Measurements from ENCODE around the gene FFAR4. TPM values are rescaled to one million over a fixed set of nuclear protein-coding genes. Genes with fewer than 3 reads are reported as not detected.

Gene FFAR4
- total and polyA plus RNA-seq, 2 of the 4 experiments (the other 2 are of a cell fraction) = not detected

DNA sequence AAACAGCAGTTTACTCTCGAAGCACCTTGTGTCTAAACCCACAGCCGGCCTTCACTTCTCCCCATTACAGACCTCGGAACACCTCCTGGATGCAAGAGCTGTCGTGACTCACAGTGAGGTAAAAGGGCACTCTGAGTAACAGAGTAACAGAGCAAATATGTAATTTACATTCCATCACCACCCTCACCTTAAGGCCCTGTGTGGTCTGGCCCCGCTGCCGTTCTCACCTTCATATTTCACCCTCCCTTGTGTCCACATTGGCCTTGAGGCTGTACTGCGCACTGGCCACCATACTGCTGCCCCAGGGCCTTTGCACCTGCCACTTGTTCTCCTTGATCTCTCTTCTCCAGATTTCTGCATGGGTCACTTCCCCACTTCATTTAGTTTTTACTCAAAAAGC is 12.6 kb downstream of the FFAR4 start:
- no peak overlapping the region for H2BK5ac ChIP-seq (ENCODE audit: low read depth, low read length, poor library complexity, severe bottlenecking)
- CTCF ChIA-PET = no interaction called here
- no peak overlapping the region for H2BK20ac ChIP-seq (ENCODE audit: low read depth, low read length)
- H3K14ac ChIP-seq (replicated peaks; ENCODE audit: low read depth, low read length) = no peak overlapping the region
- H3K4me3 ChIP-seq (ENCODE audit: insufficient read depth, low read depth, low read length) = no peak overlapping the region
- no peak overlapping the region for H3K18ac ChIP-seq (ENCODE audit: low read depth, low read length)
- 59% methylated on average over 3 of the region's 7 CpGs; no CpG with 5 or more reads in 1 of the 2 experiments for WGBS, 2 experiments (ENCODE audit: extremely low coverage in 2 of 2, insufficient read length in 1 of 2)
- no peak overlapping the region for H2AFZ ChIP-seq (replicated peaks; ENCODE audit: low read length, poor library complexity)
- no peak overlapping the region for H4K91ac ChIP-seq (ENCODE audit: insufficient read depth, low read depth, low read length)
- TF ChIP-seq BHLHE40 (IDR thresholded peaks at IDR 0.05; ENCODE audit: low read depth, low read length) (no peak), RFX5 (IDR thresholded peaks at IDR 0.05; ENCODE audit: low read depth, low read length) (no peak), MXI1 (IDR thresholded peaks at IDR 0.05; ENCODE audit: borderline replicate concordance, low read depth, low read length) (no peak), RAD21 (IDR thresholded peaks at IDR 0.05; ENCODE audit: low read length) (no peak), CHD1 (IDR thresholded peaks at IDR 0.05; ENCODE audit: low read depth, low read length) (no peak), MAFK (IDR thresholded peaks at IDR 0.05; ENCODE audit: low read depth, low read length) (no peak), SMC3 (IDR thresholded peaks at IDR 0.05; ENCODE audit: low read depth, low read length) (no peak), FOS (IDR thresholded peaks at IDR 0.05; ENCODE audit: low read depth, low read length) (no peak), POLR2A (IDR thresholded peaks at IDR 0.05; ENCODE audit: low read depth, low read length) (no peak)
- TF ChIP-seq, protein P1, sequence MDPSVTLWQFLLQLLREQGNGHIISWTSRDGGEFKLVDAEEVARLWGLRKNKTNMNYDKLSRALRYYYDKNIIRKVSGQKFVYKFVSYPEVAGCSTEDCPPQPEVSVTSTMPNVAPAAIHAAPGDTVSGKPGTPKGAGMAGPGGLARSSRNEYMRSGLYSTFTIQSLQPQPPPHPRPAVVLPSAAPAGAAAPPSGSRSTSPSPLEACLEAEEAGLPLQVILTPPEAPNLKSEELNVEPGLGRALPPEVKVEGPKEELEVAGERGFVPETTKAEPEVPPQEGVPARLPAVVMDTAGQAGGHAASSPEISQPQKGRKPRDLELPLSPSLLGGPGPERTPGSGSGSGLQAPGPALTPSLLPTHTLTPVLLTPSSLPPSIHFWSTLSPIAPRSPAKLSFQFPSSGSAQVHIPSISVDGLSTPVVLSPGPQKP (IDR thresholded peaks at IDR 0.05; ENCODE audit: borderline replicate concordance, low read depth, low read length) = no peak
- TF ChIP-seq, protein P2, sequence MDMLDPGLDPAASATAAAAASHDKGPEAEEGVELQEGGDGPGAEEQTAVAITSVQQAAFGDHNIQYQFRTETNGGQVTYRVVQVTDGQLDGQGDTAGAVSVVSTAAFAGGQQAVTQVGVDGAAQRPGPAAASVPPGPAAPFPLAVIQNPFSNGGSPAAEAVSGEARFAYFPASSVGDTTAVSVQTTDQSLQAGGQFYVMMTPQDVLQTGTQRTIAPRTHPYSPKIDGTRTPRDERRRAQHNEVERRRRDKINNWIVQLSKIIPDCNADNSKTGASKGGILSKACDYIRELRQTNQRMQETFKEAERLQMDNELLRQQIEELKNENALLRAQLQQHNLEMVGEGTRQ (IDR thresholded peaks at IDR 0.05; ENCODE audit: low read depth, low read length) = no peak
- no peak overlapping the region for H4K5ac ChIP-seq (ENCODE audit: low read depth, low read length)
- no peak overlapping the region for H3K4ac ChIP-seq (ENCODE audit: low read depth, low read length)
- H3K9me1 ChIP-seq (ENCODE audit: insufficient read depth, low read length) = no peaks in the 10 kb centered on the region
- peaks cover 26% of the 10 kb centered on the region for H3K27me3 ChIP-seq (ENCODE audit: control insufficient read depth, insufficient read depth, low read length)
- no peaks in the 10 kb centered on the region for H3K79me1 ChIP-seq (ENCODE audit: low read depth in 1 of 2, low read length in 2 of 2)
- POLR2A ChIA-PET (ENCODE audit: unreplicated experiment) = no interaction called here
- no peak overlapping the region for H3K4me2 ChIP-seq (ENCODE audit: low read depth, low read length)
- H2AK9ac ChIP-seq (replicated peaks; ENCODE audit: low read depth, low read length, poor library complexity) = no peak overlapping the region
- H3K36me3 ChIP-seq (ENCODE audit: control insufficient read depth, insufficient read depth, low read length) = no peaks in the 10 kb centered on the region
- no peak overlapping the region for H2AK5ac ChIP-seq (ENCODE audit: low read depth, low read length)
- dilution Hi-C loops (cut with HindIII; ENCODE audit: low sequenced_read_pairs, unreplicated experiment) (no loop called here), in situ Hi-C loops (cut with MboI; ENCODE audit: low sequenced_read_pairs) (no loop called here), intact Hi-C loops (cut with micrococcal nuclease) (no loop called here)
- no peak overlapping the region for H3K9ac ChIP-seq (ENCODE audit: low read depth, low read length)
- DNase-seq = peak; percentile 22
- H4K20me1 ChIP-seq (ENCODE audit: insufficient read depth, low read length) = no peaks in the 10 kb centered on the region
- no peak overlapping the region for H3K23ac ChIP-seq (ENCODE audit: low read depth, low read length)
- no peak overlapping the region for H3K27ac ChIP-seq (ENCODE audit: insufficient read depth, low read length)
- no TSS peak for BruUV-seq (replicated peaks)
- H4K8ac ChIP-seq (ENCODE audit: low read depth in 2 of 2, low read length in 2 of 2) = no peak overlapping the region
- no peak overlapping the region for H2BK15ac ChIP-seq (ENCODE audit: low read depth, low read length)
- H3K9me3 ChIP-seq (ENCODE audit: control insufficient read depth, insufficient read depth, low read length) = peaks cover 4% of the 10 kb centered on the region
- no peaks in the 10 kb centered on the region for H3K4me1 ChIP-seq (ENCODE audit: control insufficient read depth, insufficient read depth, low read length)
- no peak for ATAC-seq (ENCODE audit: low read depth)
- H3K56ac ChIP-seq (ENCODE audit: extremely low read depth, insufficient read depth, low read length) = no peak overlapping the region
- no peak overlapping the region for H2BK120ac ChIP-seq (ENCODE audit: low read depth, low read length)
